GM19397 (cell line): ENCODE results near the gene KL.

Experiments
- ATAC-seq: cut with Tn5 transposase; IDR thresholded peaks from one replicate; pipeline ENCODE4 v1.9.1; 2021; ENCODE audit warnings: mild to moderate bottlenecking, moderate library complexity; ENCODE audit not compliant: unreplicated experiment

Gene KL

GRCh38 chr13:33078263-33078662 lies 62.0 kb downstream of the KL start:
- ATAC-seq = no peak

GRCh38 chr13:33079960-33080359 lies 63.7 kb downstream of the KL start:
- no peak for ATAC-seq

- ATAC-seq = no peak
Measured at GRCh38 chr13:33080972-33081590, 64.9 kb downstream of the KL start.

- no peak for ATAC-seq
Measured at GRCh38 chr13:33081666-33082065, 65.4 kb downstream of the KL start.

GRCh38 chr13:33083054-33083453 lies 66.8 kb downstream of the KL start:
- no peak for ATAC-seq

GRCh38 chr13:33087091-33087490 lies 70.9 kb downstream of the KL start:
- ATAC-seq = no peak

GRCh38 chr13:33087790-33088189 lies 71.6 kb downstream of the KL start:
- no peak for ATAC-seq

- ATAC-seq = no peak
Measured at GRCh38 chr13:33089311-33089710, 73.1 kb downstream of the KL start.

GRCh38 chr13:33090755-33091414 lies 74.7 kb downstream of the KL start:
- no peak for ATAC-seq

GRCh38 chr13:33091415-33091774 lies 75.2 kb downstream of the KL start:
- no peak for ATAC-seq

GRCh38 chr13:33092073-33092987 lies 76.1 kb downstream of the KL start:
- ATAC-seq = no peak

GRCh38 chr13:33096886-33097605 lies 80.8 kb downstream of the KL start:
- no peak for ATAC-seq

- ATAC-seq = no peak
Measured at GRCh38 chr13:33099860-33100259, 83.6 kb downstream of the KL start.

GRCh38 chr13:33100886-33101285 lies 84.7 kb downstream of the KL start:
- no peak for ATAC-seq

GRCh38 chr13:33101835-33102234 lies 85.6 kb downstream of the KL start:
- no peak for ATAC-seq

GRCh38 chr13:33103457-33103856 lies 87.2 kb downstream of the KL start:
- no peak for ATAC-seq

- no peak for ATAC-seq
Measured at GRCh38 chr13:33105387-33106005, 89.3 kb downstream of the KL start.

GRCh38 chr13:33106656-33107360 lies 90.6 kb downstream of the KL start:
- ATAC-seq = no peak

- no peak for ATAC-seq
Measured at GRCh38 chr13:33107361-33107760, 91.1 kb downstream of the KL start.

GRCh38 chr13:33108620-33109019 lies 92.4 kb downstream of the KL start:
- ATAC-seq = no peak
